ENCODE results near the gene PLXND1.

Gene PLXND1

DNA sequence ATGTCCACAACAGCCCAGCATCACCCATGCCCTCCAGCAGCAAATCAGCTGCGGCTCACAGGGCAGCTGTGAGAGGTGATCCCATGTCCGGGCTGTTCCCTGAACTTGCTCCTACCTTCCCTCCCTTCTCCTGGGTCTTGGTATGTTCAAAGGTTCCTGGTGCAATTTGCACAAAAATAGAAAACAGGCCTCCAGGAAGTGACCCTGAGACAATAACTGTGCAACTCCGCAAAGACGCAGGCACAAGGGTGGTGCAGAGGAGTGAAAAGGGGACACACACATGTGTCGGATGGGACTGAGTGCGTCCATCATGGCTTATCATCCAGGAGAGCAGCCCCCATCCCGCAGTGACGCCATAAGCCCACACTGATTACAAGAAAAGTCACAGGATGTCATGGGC lies 16.3 kb downstream of the PLXND1 start:
- Histone ChIP-seq H4K20me1 (ENCODE audit: insufficient read depth, low read length) (no peaks in the 10 kb centered on the region), H3K4me1 (ENCODE audit: low read length) (peaks cover 12% of the 10 kb centered on the region; the same call in 1 of the 2 replicates), H3K4me2 (ENCODE audit: low read length) (no peak overlapping the region), H2AFZ (ENCODE audit: low read depth, low read length) (no peak overlapping the region), H3K27me3 (ENCODE audit: low read depth, low read length) (no peaks in the 10 kb centered on the region), H3K79me2 (ENCODE audit: low read length) (no peaks in the 10 kb centered on the region), H3K9me3 (ENCODE audit: insufficient read depth, low read length) (no peaks in the 10 kb centered on the region), H3K36me3 (replicated peaks; ENCODE audit: low read depth, low read length) (no peaks in the 10 kb centered on the region), H3K9ac (ENCODE audit: low read length) (no peak overlapping the region), H3K4me3 (ENCODE audit: low read length) (no peak overlapping the region), H3K27ac (ENCODE audit: low read length) (no peak overlapping the region)
- TF ChIP-seq EZH2phosphoT487 (IDR thresholded peaks at IDR 0.05; ENCODE audit: low read depth), result no peak
- TF ChIP-seq, protein P1, sequence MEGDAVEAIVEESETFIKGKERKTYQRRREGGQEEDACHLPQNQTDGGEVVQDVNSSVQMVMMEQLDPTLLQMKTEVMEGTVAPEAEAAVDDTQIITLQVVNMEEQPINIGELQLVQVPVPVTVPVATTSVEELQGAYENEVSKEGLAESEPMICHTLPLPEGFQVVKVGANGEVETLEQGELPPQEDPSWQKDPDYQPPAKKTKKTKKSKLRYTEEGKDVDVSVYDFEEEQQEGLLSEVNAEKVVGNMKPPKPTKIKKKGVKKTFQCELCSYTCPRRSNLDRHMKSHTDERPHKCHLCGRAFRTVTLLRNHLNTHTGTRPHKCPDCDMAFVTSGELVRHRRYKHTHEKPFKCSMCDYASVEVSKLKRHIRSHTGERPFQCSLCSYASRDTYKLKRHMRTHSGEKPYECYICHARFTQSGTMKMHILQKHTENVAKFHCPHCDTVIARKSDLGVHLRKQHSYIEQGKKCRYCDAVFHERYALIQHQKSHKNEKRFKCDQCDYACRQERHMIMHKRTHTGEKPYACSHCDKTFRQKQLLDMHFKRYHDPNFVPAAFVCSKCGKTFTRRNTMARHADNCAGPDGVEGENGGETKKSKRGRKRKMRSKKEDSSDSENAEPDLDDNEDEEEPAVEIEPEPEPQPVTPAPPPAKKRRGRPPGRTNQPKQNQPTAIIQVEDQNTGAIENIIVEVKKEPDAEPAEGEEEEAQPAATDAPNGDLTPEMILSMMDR (IDR thresholded peaks at IDR 0.05; ENCODE audit: low read depth, low read length), result no peak

DNA sequence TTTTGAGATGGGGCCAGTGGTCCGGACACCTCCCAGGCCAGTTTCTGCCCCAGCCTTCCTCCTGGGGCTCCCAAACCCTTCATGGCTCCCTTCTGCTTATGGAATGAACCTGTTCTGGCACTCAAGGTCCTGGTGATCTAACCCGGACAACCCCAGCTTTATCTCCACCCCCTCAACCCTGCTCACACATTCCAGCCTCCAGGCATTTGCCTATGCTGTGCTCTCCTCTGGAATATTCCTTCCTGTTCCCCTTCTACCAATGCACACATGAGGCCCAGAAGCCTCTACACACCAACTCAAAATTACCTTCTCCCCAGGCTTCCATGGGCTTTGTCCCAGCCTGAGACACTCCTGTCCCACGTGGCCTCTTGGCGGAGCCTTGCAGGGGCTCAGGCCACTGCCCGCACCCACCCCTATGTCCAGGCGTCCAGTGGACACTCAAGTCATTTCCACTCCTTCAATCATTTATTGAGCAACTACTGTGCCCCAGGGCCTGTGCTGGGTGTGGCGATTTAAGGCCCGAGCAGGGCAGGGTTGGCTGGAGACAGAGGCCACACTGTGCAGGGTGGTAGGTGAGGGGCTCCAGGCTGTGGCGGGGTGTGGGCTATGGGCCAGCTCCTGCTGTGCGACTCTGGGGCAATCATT lies 18.8 kb downstream of the PLXND1 start:
- H3K27me3 ChIP-seq (ENCODE audit: low read depth, low read length), result no peaks in the 10 kb centered on the region
- no peak overlapping the region for H2AFZ ChIP-seq (ENCODE audit: low read depth, low read length)
- TF ChIP-seq, protein P1 (IDR thresholded peaks at IDR 0.05; ENCODE audit: low read depth, low read length), result no peak
- no peak for TF ChIP-seq EZH2phosphoT487 (IDR thresholded peaks at IDR 0.05; ENCODE audit: low read depth)
- H3K27ac ChIP-seq (ENCODE audit: low read length), result no peak overlapping the region
- no peak overlapping the region for H3K9ac ChIP-seq (ENCODE audit: low read length)
- H3K79me2 ChIP-seq (ENCODE audit: low read length), result no peaks in the 10 kb centered on the region
- no peak overlapping the region for H3K4me2 ChIP-seq (ENCODE audit: low read length)
- peaks cover 18% of the 10 kb centered on the region; the same call in 1 of the 2 replicates for H3K4me1 ChIP-seq (ENCODE audit: low read length)
- no peak overlapping the region for H3K4me3 ChIP-seq (ENCODE audit: low read length)
- H3K9me3 ChIP-seq (ENCODE audit: insufficient read depth, low read length), result no peaks in the 10 kb centered on the region
- H4K20me1 ChIP-seq (ENCODE audit: insufficient read depth, low read length), result no peaks in the 10 kb centered on the region
- no peaks in the 10 kb centered on the region for H3K36me3 ChIP-seq (replicated peaks; ENCODE audit: low read depth, low read length)

DNA sequence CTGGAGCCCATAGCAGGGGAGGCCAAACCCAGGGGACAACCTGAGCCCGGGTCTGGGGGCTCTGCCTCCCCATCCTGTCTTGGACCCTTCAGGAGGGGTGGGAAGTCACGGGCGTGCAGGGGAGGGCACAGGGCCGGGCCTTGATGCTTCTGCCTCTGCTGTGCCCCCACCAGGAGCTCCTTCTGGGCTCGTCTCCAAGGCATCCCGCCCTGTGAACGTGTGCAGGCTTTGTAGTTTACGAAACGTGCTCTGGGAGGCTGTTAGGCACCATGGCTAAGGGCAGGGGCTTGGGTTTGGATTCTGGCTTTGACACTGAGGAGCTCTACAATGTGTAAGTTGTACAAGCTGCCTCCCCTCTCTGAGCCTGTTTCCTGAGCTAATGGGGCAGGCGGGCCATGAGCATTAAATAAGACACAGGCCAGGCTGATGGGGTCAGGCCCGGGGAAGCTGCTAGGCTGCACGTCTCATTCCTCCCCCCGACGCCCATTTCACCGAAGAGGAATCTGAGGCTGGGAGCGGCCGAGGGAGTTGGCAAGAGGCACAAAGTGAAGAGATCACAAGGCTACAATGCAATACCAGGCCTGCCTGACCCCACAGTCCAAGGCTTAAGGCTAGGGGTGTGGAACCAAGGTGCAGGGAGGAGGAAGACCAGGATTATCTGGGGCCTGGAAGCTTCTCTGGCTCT lies 19.6 kb downstream of the PLXND1 start:
- peaks cover 12% of the 10 kb centered on the region; the same call in 1 of the 2 replicates for H3K4me1 ChIP-seq (ENCODE audit: low read length)
- H3K27me3 ChIP-seq (ENCODE audit: low read depth, low read length), result no peaks in the 10 kb centered on the region
- H3K9ac ChIP-seq (ENCODE audit: low read length), result no peak overlapping the region
- H2AFZ ChIP-seq (ENCODE audit: low read depth, low read length), result no peak overlapping the region
- H4K20me1 ChIP-seq (ENCODE audit: insufficient read depth, low read length), result no peaks in the 10 kb centered on the region
- H3K4me3 ChIP-seq (ENCODE audit: low read length), result no peak overlapping the region
- no peak overlapping the region for H3K27ac ChIP-seq (ENCODE audit: low read length)
- no peaks in the 10 kb centered on the region for H3K36me3 ChIP-seq (replicated peaks; ENCODE audit: low read depth, low read length)
- no peaks in the 10 kb centered on the region for H3K9me3 ChIP-seq (ENCODE audit: insufficient read depth, low read length)
- TF ChIP-seq, protein P1 (IDR thresholded peaks at IDR 0.05; ENCODE audit: low read depth, low read length), result no peak
- no peak for TF ChIP-seq EZH2phosphoT487 (IDR thresholded peaks at IDR 0.05; ENCODE audit: low read depth)
- no peak overlapping the region for H3K4me2 ChIP-seq (ENCODE audit: low read length)
- no peaks in the 10 kb centered on the region for H3K79me2 ChIP-seq (ENCODE audit: low read length)

DNA sequence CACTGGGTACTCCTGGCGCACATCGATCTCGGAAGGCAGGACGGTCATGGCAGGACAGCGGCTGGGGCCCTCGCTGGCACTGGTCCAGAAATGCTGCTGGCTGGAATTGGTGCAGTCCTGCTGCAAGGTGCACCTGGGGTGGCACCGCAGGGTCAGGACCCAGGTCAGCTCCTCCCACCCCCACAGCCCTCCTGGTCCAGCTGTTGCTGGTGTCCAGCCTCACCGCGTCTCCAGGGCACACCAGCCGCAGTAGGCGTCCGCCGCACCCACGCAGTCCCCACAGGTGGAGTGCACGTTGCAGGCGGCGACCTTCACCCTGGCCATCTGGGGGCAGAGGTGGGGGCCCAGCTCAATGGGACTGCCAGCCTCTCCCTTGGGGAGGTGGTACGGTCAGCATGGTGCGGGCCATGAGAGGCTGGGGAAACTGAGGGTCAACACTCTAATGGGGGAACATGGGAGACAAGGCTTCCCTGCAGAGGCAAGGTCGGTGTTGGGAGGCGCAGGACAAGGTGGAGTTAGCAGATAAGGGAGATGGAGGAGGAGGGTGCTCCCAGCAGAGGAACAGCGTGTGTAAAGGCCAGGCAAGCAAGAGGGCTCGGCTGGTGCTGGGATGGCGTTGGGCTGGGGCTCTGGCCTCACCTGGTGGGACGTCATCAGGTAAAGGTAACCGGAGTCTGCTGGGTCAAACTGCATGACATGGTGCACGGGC lies 20.4 kb downstream of the PLXND1 start:
- Histone ChIP-seq H2AFZ (ENCODE audit: low read depth, low read length) (no peak overlapping the region), H3K79me2 (ENCODE audit: low read length) (no peaks in the 10 kb centered on the region), H3K4me2 (ENCODE audit: low read length) (no peak overlapping the region), H3K9me3 (ENCODE audit: insufficient read depth, low read length) (no peaks in the 10 kb centered on the region), H3K9ac (ENCODE audit: low read length) (no peak overlapping the region), H3K36me3 (replicated peaks; ENCODE audit: low read depth, low read length) (no peaks in the 10 kb centered on the region), H3K27me3 (ENCODE audit: low read depth, low read length) (no peaks in the 10 kb centered on the region), H3K4me3 (ENCODE audit: low read length) (no peak overlapping the region), H4K20me1 (ENCODE audit: insufficient read depth, low read length) (no peaks in the 10 kb centered on the region), H3K27ac (ENCODE audit: low read length) (no peak overlapping the region), H3K4me1 (ENCODE audit: low read length) (peaks cover 10% of the 10 kb centered on the region; the same call in 1 of the 2 replicates)
- TF ChIP-seq, protein P1 (IDR thresholded peaks at IDR 0.05; ENCODE audit: low read depth, low read length), result no peak
- no peak for TF ChIP-seq EZH2phosphoT487 (IDR thresholded peaks at IDR 0.05; ENCODE audit: low read depth)
